NCI-H1694 (cell line): ENCODE data around the gene SERPINB10.

Experiments used
- DNase-seq: peaks from one replicate; lab custom pipeline; 2025; lab: John Stamatoyannopoulos, UW

Gene SERPINB10

DNA sequence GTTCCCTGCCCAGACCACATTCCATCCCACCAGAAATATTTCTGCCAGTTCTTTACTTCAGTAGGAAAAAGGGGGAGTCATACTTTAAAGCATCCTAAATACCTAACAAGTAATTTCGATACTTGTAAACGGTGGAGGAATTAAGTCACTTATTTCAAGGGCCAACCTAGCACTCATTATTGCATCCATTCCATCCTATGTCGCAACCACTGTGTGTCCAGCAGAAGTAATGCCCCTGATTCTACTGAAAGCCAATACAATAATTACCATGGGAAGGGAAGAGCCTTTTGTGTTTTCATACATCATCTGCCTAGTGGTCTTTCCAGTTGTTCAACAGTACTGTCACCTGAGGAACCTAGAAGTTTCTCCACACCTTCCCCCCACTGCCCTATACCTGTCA, 74.6 kb downstream of the SERPINB10 start:
- DNase-seq = no peak
